Measurements from ENCODE around the gene CHID1.

The CHID1 gene

DNA sequence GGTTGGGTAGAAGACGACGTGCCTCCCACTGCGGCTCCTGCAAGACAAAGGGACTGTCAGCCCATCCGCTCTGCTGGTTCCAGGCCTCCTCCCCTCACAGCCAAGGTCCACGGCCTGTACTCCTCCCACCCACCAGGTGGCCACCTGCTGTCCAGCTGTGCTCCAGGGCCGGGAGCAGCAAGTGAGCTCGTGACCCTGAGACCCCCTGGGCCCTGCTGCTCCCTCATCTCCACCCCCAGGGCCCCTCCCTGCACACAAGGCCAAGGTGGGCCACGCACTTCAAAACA is 40.5 kb downstream of the CHID1 start:
- Mint-ChIP-seq H3K27me3 (no peaks in the 10 kb centered on the region), H3K9me3 (no peaks in the 10 kb centered on the region), H3K27ac (ENCODE audit: low read depth) (no peak overlapping the region), H3K4me3 (no peak overlapping the region), H3K4me1 (no peaks in the 10 kb centered on the region), H3K36me3 (ENCODE audit: insufficient read depth) (peaks cover 2% of the 10 kb centered on the region)
- DNase-seq (ENCODE audit: low spot score in 2 of 2), result no peak
- ATAC-seq (replicated peaks; ENCODE audit: extremely low read depth, poor library complexity, severe bottlenecking), result no peak

DNA sequence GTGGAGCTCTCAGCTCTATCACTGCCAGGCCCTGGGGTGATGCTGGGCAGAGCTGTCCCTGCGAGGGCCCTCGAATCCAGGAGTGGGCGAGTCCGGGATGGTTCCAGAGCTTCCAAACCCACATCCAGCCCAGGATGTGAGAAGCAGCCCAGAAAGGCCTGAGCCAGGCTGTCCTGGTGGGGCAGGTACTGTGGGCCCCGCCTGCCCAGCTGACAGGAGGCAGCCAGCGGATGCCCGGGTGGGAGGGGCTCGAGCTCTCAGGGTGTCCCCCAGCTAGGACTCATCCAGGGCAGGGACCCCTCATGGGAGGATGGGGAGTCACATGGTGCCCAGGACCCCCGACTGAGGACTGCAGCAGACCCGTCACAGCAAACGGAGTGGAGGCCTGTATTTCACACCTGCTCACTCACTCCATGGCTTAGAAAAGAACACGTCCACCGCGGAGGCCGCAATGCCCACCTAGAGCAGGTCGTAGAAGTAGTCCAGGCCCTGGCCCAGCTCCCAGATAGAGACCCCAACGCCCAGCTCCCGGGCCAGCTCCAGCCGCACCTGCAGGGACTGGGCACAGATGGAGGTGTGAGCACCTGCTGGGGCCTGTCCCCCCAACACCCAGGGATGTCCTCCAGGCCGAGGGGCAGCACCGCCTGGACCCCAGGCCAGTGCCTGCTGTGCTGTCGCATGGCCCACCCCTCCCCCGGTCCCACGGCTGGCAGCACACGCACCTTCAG is 41.0 kb downstream of the CHID1 start:
- Mint-ChIP-seq H3K36me3 (ENCODE audit: insufficient read depth) (peaks cover 2% of the 10 kb centered on the region), H3K27ac (ENCODE audit: low read depth) (no peak overlapping the region), H3K4me1 (no peaks in the 10 kb centered on the region)

DNA sequence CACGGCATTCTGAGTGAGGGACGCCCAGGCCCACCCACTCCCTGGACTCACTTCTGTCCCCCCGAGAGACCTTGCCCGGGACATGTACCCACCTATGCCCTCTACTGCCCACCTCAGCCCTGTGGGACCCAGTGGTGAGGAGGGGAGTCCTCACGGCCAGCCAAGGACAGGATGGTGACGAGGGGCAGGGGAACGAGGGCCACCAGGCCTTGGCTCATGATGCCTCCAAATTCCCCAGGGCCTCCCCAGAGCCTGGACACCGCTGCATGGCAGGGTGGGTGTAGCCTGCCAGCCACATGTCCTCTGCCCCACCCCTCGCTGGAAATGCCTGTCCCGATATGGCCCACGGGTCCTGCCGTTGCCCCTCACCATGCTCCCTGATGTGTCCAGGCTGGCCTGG is 41.8 kb downstream of the CHID1 start:
- no peaks in the 10 kb centered on the region for H3K9me3 Mint-ChIP-seq
- H3K36me3 Mint-ChIP-seq (ENCODE audit: insufficient read depth), result peaks cover 4% of the 10 kb centered on the region
- DNase-seq (ENCODE audit: low spot score in 2 of 2) (no peak), ATAC-seq (replicated peaks; ENCODE audit: extremely low read depth, poor library complexity, severe bottlenecking) (no peak)
- no peaks in the 10 kb centered on the region for H3K27me3 Mint-ChIP-seq
- H3K27ac Mint-ChIP-seq (ENCODE audit: low read depth), result no peak overlapping the region
- H3K4me3 Mint-ChIP-seq, result no peak overlapping the region
- H3K4me1 Mint-ChIP-seq, result no peaks in the 10 kb centered on the region

More for the DNA sequence above, 41.0 kb downstream of the CHID1 start:
- H3K4me3 Mint-ChIP-seq, result no peak overlapping the region
- ATAC-seq (replicated peaks; ENCODE audit: extremely low read depth, poor library complexity, severe bottlenecking) (no peak), DNase-seq (ENCODE audit: low spot score in 2 of 2) (no peak)
- H3K27me3 Mint-ChIP-seq, result no peaks in the 10 kb centered on the region
- no peaks in the 10 kb centered on the region for H3K9me3 Mint-ChIP-seq

DNA sequence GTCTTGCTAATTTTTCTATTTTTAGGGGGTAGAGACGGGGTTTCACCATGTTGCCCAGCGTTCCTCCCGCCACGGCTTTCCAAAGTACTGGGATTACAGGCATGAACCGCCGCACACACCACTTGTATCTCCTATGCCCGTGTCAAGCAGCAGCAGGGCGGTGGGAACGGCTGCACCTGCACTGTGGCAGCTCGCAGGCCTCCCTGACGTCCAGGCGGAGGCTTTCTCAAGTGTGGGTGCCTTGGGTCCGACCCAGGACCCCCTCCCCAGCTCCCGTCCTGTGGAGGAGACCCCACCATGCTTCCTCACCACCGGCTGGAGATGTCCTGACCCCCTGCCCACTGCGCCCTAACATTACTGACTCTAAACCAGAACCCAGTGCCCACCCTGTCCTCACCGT is 42.2 kb downstream of the CHID1 start:
- ATAC-seq (replicated peaks; ENCODE audit: extremely low read depth, poor library complexity, severe bottlenecking) (no peak), DNase-seq (ENCODE audit: low spot score in 2 of 2) (no peak)
- H3K27ac Mint-ChIP-seq (ENCODE audit: low read depth), result no peak overlapping the region
- H3K36me3 Mint-ChIP-seq (ENCODE audit: insufficient read depth), result peaks cover 4% of the 10 kb centered on the region
- no peaks in the 10 kb centered on the region for H3K9me3 Mint-ChIP-seq
- no peaks in the 10 kb centered on the region for H3K4me1 Mint-ChIP-seq
- H3K27me3 Mint-ChIP-seq, result no peaks in the 10 kb centered on the region
- no peak overlapping the region for H3K4me3 Mint-ChIP-seq

DNA sequence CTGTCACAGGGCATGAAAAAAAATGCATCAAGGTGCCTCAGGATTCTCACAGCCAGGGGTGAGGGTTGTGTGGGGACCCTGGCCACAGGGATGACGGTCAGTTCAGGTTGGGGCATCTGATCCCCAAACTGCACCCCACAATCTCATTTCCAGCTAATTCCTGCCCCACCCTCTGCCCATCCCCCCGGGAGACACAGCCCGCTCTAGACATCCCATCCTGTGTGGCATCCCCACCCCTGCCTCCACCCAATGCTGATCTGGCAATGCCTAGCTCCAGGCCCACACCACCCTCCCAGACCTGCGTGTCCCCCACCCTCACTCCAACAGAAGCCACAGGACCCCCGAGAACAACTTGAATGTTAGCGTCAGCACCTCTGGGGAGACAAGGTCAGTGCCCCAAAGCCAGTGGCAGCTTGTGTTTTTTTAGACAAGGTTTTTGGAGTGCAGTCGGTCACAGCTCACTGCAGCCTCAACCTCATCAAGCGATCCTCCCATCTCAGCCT is 42.7 kb downstream of the CHID1 start:
- no peaks in the 10 kb centered on the region for H3K27me3 Mint-ChIP-seq
- H3K27ac Mint-ChIP-seq (ENCODE audit: low read depth), result no peak overlapping the region
- peaks cover 4% of the 10 kb centered on the region for H3K36me3 Mint-ChIP-seq (ENCODE audit: insufficient read depth)
- H3K4me1 Mint-ChIP-seq, result no peaks in the 10 kb centered on the region
- ATAC-seq (replicated peaks; ENCODE audit: extremely low read depth, poor library complexity, severe bottlenecking), result no peak
- H3K9me3 Mint-ChIP-seq, result no peaks in the 10 kb centered on the region
- no peak overlapping the region for H3K4me3 Mint-ChIP-seq
- no peak for DNase-seq (ENCODE audit: low spot score in 2 of 2)

DNA sequence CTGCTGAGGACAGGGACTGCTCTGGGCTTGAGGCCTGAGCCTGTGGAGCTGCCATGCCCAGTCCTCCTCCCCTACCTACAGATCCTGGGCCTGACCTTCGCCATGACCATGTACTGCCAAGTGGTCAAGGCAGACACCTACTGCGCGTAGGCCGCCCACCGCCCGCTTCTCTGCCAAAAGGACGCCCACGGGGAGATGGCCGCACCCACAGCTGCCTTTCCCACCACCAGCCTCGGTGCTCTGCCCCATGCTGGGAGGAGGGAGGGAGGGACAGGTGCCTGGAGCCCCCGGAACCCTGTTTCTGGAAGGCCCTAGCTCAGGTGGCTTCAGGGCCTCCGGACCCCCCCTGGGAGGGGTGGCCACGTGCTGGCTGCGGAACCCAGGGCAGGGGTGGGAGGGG is 44.1 kb downstream of the CHID1 start:
- H3K27me3 Mint-ChIP-seq, result no peaks in the 10 kb centered on the region
- H3K4me3 Mint-ChIP-seq, result no peak overlapping the region
- H3K9me3 Mint-ChIP-seq, result no peaks in the 10 kb centered on the region
- H3K27ac Mint-ChIP-seq (ENCODE audit: low read depth), result peak overlapping the region; percentile 61
- ATAC-seq (replicated peaks; ENCODE audit: extremely low read depth, poor library complexity, severe bottlenecking), result no peak
- DNase-seq (ENCODE audit: low spot score in 2 of 2), result no peak
- H3K36me3 Mint-ChIP-seq (ENCODE audit: insufficient read depth), result peaks cover 4% of the 10 kb centered on the region
- H3K4me1 Mint-ChIP-seq, result no peaks in the 10 kb centered on the region

DNA sequence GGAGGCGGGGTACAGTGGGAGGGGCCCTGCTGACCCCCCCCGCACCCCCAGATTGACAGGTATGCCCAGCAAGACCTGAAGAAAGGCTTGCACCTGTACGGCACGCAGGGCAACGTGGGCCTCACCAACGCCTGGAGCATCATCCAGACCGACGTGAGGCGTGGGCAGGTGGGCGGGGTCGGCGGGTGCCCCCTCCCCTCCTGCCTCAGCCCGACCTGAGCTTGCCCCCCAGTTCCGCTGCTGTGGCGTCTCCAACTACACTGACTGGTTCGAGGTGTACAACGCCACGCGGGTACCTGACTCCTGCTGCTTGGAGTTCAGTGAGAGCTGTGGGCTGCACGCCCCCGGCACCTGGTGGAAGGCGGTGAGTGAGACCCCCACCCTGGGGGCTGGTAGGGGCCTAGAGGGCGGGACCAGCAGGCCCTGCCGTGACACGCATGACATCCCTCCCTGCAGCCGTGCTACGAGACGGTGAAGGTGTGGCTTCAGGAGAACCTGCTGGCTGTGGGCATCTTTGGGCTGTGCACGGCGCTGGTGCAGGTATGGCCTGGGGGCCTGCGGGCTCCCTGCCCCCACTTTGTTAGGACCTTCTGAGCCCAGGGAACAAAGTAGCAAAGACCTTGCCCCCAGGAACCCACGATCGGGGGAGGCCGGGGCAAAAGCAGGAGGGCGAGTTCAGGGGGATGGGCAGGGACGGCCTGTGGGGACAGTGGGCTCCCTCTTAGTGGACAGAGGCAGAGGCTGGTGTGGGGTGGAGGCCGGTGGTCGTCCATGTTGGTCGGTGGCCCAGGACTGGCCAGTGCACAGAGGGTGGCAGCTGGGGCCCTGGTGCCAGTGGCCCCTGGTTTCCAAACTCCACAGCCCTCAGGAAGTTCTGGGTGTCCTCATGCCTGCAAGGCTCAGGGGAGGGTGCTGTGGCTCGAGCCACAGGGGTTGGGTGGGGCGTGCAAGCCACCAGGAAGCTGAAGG is 44.9 kb downstream of the CHID1 start:
- peaks cover 4% of the 10 kb centered on the region for H3K36me3 Mint-ChIP-seq (ENCODE audit: insufficient read depth)
- peak overlapping the region; percentile 61 for H3K27ac Mint-ChIP-seq (ENCODE audit: low read depth)
- no peak overlapping the region for H3K4me3 Mint-ChIP-seq
- H3K4me1 Mint-ChIP-seq, result no peaks in the 10 kb centered on the region
- DNase-seq (ENCODE audit: low spot score in 2 of 2) (no peak), ATAC-seq (replicated peaks; ENCODE audit: extremely low read depth, poor library complexity, severe bottlenecking) (no peak)
- H3K27me3 Mint-ChIP-seq, result no peaks in the 10 kb centered on the region
- H3K9me3 Mint-ChIP-seq, result no peaks in the 10 kb centered on the region

DNA sequence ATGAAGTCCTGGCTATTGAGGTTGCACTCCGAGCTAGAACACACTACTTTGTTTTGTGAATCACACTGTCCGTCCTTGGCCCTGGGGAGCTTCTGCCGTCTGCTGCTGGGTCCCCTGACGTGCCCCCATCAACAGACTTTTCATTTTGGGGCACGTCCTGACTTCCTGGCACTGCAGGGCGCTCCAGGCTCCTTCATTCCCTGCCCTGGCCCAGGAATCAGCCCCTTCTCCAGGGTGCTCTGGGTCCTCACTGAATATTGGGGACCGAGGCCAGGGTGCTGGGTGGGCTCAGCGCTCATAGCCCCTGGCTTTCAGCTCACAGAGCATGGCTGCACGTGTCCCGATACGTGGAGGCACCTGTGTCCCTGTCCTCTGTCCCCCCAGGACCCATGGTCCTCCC is 45.7 kb downstream of the CHID1 start:
- Mint-ChIP-seq H3K4me3 (no peak overlapping the region), H3K27me3 (no peaks in the 10 kb centered on the region), H3K9me3 (no peaks in the 10 kb centered on the region), H3K27ac (ENCODE audit: low read depth) (no peak overlapping the region), H3K4me1 (no peaks in the 10 kb centered on the region), H3K36me3 (ENCODE audit: insufficient read depth) (peaks cover 4% of the 10 kb centered on the region)
- ATAC-seq (replicated peaks; ENCODE audit: extremely low read depth, poor library complexity, severe bottlenecking) (no peak), DNase-seq (ENCODE audit: low spot score in 2 of 2) (no peak)

DNA sequence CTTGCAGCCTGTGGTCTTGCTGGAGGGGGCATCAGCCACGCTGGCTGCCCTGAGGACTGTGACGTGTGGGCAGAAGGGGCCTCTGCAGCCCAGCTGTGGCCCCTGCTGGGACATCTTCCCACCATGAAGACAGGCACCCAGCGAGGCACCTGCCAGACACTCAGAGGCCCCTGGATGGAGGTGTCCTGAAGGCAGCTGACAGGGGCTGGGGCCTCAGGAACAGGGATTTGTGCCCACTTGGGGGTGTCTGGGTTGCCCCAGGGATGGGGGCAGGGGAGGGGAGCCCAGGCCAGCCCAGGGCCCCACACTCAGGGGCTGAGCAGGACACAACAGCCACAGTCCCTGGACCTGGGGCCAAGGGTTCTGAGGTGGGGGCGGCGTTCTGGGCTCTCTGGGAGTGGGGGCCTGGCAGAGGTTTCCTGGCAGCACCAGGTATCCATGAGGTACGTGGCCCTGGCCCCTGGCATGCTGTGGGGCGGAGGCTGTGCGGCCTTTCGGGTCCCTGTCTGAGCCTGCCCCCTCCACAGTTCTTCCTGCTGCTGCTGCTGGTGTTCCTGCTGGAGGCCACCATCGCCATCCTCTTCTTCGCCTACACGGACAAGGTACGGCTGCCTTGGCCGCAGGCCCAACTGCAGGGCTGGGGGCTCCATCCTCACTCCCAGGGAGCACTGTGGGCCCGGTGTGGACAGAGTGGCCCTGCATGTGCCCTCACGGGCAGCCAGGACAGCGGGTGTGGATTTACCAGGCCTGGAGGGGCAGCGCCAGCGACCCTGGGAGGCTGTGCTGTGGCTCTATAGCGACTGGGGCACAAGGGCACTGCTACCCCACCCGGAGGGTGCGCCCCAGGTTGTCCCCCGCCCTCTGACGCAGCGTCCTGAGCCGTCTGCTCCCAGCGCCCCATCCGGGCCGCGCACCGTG is 46.4 kb downstream of the CHID1 start:
- Mint-ChIP-seq H3K4me3 (no peak overlapping the region), H3K27me3 (no peaks in the 10 kb centered on the region), H3K27ac (ENCODE audit: low read depth) (no peak overlapping the region), H3K4me1 (no peaks in the 10 kb centered on the region), H3K36me3 (ENCODE audit: insufficient read depth) (peaks cover 4% of the 10 kb centered on the region), H3K9me3 (no peaks in the 10 kb centered on the region)
- ATAC-seq (replicated peaks; ENCODE audit: extremely low read depth, poor library complexity, severe bottlenecking), result no peak
- no peak for DNase-seq (ENCODE audit: low spot score in 2 of 2)

DNA sequence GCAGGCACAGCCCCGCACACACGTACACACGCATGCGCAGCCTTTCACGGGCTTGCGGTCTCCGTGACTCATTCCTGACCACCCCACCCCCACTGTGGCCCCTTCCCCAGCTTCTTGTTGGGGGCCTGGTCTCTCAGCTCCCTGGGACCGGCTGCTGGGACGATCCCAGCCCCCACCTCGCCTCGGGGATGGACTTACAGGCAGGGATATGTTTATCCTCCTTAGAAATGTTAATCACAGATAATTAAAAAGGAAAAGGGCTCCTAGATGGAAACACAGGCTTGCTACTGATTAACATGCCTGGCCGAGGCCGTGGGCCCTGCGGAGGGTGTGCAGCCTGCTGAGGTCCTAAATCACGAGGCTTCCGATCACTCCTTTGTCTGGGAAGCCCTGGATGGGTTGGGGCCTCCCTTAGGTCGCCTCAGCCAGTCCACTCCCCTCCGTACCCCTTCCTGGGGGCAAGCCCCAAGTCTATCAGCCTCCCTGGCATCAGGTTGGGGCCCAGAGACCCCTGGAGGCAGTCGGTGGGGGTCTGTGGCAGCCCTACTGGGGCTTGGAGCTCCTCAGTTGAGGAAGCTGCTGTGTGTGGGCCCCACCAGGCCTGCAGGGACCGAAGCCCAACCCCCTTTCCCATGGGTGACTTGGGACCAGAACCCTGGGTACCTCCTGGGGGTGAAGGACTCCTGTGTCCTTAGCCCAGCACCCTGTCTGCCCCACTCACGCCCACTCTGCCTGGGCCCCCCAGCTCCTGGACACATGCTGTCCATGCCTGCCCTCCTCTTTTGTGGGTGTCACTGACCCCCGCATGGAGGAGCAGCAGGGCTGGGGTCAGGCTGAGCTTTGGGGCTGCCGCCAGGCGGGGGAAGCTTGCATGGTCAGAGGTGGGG is 47.3 kb downstream of the CHID1 start:
- H3K4me3 Mint-ChIP-seq, result no peak overlapping the region
- H3K36me3 Mint-ChIP-seq (ENCODE audit: insufficient read depth), result peaks cover 6% of the 10 kb centered on the region
- no peak for DNase-seq (ENCODE audit: low spot score in 2 of 2)
- H3K9me3 Mint-ChIP-seq, result no peaks in the 10 kb centered on the region
- H3K27ac Mint-ChIP-seq (ENCODE audit: low read depth), result no peak overlapping the region
- H3K27me3 Mint-ChIP-seq, result no peaks in the 10 kb centered on the region
- no peak for ATAC-seq (replicated peaks; ENCODE audit: extremely low read depth, poor library complexity, severe bottlenecking)
- H3K4me1 Mint-ChIP-seq, result no peaks in the 10 kb centered on the region

DNA sequence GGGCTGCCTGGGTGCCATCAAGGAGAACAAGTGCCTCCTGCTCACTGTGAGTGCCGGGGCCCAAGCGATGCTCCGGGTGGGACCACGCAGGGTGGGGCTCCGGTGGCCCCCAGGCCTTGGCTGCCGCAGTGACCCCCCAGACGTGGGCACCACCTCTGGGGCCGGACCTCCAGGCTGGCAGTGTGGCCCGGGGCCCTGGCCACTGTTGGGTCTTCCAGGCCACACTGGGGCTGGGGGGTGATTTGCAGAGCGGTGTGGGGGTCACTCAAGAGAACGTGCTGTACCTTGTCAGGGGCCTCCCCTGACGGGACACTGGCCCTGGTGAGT is 48.0 kb downstream of the CHID1 start:
- DNase-seq (ENCODE audit: low spot score in 2 of 2) (no peak), ATAC-seq (replicated peaks; ENCODE audit: extremely low read depth, poor library complexity, severe bottlenecking) (no peak)
- Mint-ChIP-seq H3K27me3 (no peaks in the 10 kb centered on the region), H3K36me3 (ENCODE audit: insufficient read depth) (peaks cover 6% of the 10 kb centered on the region), H3K4me3 (no peak overlapping the region), H3K9me3 (no peaks in the 10 kb centered on the region), H3K27ac (ENCODE audit: low read depth) (no peak overlapping the region), H3K4me1 (no peaks in the 10 kb centered on the region)

All from central memory CD8-positive, alpha-beta T cell (primary cell).